NOMO-1 (cell line): Measurements from ENCODE around the gene ING3.

Source experiments
- DNase-seq, 2 experiments: peaks; one replicate each; lab custom pipeline; 2025; ENCODE audit not compliant: unreplicated experiment in 2 of 2; lab: John Stamatoyannopoulos, UW

The ING3 gene

DNA sequence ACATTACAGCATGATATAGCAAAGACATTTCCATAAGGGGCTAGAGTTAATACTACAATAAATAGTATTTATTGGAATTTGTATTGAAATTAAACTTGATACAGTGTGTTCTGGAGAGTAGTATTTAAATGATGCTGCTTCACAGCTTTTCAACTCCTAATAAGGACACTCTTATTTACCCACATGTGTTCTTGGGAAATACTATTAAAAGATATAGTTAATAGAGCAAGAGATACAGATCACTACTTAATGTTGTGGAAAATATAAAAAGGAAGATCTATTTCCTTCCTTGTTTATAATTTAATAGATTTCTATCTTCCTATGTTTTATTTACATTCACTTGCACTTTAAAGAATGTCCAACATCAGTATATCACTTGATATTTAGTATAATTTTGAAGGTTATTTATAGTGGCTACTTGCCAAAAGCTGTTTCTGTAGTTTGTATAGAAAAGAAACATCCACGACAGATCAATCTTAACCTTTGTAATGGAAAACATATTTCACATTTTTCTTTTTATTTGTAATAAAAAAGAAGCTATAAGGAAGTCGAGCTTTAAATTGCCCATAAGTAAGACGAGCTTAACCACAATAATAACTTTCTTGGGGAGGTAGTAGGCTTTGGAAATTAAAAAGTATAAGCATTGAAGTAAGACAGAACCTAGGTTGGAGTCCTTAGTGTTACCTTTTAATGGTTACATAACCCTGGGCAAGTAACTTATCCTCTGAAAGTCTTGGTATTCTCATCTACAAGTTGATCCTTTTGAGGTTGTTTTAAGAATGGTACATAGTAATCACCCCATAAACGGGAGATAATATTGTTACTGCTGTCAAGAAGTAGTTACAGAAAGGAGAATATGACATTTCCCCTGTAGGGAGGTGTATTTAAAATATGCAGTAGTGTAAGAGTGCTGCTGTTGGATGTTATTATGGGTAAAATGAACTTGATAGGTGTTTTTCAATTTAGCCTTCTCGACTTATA, 70.7 kb downstream of the ING3 start:
- no peak for DNase-seq

DNA sequence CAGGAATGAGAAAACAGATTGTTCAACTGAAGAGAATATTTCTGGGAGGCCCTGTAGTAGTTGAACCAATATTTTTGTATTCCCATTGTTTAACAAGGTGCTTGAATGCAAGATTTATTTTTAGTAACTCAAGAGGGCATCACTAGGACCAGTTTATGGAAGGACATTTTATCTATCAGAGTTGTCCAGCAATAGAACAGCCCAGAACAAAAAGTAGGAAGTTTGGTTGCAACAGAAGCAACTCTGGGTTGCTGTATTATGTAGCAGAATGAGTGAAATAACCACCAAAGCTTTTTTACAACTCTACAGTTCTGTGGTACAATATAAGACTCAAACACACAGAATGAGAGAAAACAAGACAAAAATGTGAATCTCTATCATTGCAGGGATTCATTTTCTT, 72.6 kb downstream of the ING3 start:
- no peak for DNase-seq

- DNase-seq: no peak
Measured at GRCh38 chr7:121023683-121024511, 73.3 kb downstream of the ING3 start.

- DNase-seq: no peak
Measured at GRCh38 chr7:121024611-121025010, 74.0 kb downstream of the ING3 start.

GRCh38 chr7:121026159-121026558, 75.6 kb downstream of the ING3 start:
- no peak for DNase-seq

- DNase-seq: no peak
Measured at GRCh38 chr7:121026577-121027111, 76.1 kb downstream of the ING3 start.
